B cell (primary cell): Measurements from ENCODE around the gene EGLN3.

Experiments used
- CTCF ChIP-seq: fragments of 200-600 bp; IDR thresholded peaks from one replicate; pipeline ENCODE4 v1.8.0; 2022; ENCODE audit warnings: antibody characterized with exemption, mild to moderate bottlenecking
- EZH2 ChIP-seq: IDR thresholded peaks from 2 replicates; pipeline ENCODE4 v1.6.1; 2012; ENCODE audit warnings: borderline replicate concordance, low read depth, mild to moderate bottlenecking, moderate library complexity, low read length; ENCODE audit not compliant: insufficient read depth, poor library complexity, severe bottlenecking

- no peak for TF ChIP-seq CTCF
- no peak for TF ChIP-seq EZH2
Observed at GRCh38 chr14:33897878-33898535, 52.9 kb downstream of the EGLN3 start.
